ENCODE measurements around the gene AKR1C8. TPM values are rescaled to one million over a fixed set of nuclear protein-coding genes. Genes with fewer than 3 reads are reported as not detected.
"Not testable (repeated sequence)": the region's sequence is repeated elsewhere in the genome, so short reads cannot be mapped to it uniquely, and the experiment has no call there.

AKR1C8 gene
- 0.83 TPM for total RNA-seq
- long read RNA-seq, result 0 reads

DNA sequence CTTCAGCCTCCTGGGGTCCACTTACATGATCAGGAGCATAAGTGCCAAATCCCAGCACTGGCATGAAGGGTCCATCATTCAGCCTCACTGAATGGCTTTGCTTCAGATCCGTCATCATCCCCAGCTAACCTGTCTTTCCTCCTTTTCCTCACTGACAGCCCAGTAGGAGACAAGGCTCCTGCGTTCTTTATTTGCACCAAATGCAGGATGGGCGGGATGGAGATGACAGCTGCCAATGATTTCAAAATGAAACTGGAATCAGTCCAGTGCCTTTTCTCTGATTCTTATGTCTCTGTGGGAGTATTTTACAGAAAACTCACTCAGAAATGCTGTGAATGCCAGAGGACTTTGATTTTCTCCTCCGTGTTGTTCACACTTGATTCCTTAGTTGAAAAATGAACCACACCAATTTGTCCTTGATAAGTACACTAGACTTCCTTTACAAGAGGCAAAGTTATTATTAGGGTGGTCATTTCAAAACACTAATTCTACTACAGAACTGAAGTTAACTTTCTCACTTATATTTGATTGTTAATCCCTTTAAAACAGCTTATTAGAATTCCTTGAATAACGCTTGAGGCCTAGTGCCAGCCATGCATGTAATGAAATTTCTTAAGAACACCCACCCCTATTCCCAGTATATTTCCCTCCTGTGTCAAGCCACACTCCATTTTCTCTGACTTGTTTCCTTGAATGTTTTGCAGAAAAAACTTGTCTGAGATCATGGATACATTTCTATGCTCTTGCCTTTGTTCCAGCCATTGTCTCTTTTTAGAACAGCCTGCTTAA lies at the start of gene AKR1C8:
AKR1C8 (minus strand) TSS at position 164 of the 789 bp plus-strand sequence; CDS start at position 118, 46 bp downstream.
- H3K27ac ChIP-seq, result no peak within 1 kb of the TSS
- H3K9me3 ChIP-seq, result no peaks in the 10 kb centered on the region
- DNase-seq, result no peak
- H3K4me3 ChIP-seq, result no peak within 1 kb of the TSS
- ATAC-seq, result no peak
- intact Hi-C loops (cut with DNase I), result no loop called here
- H3K27me3 ChIP-seq (ENCODE audit: low read depth), result no peaks in the 10 kb centered on the region
- H3K36me3 ChIP-seq, result no peaks in the 10 kb centered on the region
- no peaks in the 10 kb centered on the region for H3K4me1 ChIP-seq
- TF ChIP-seq, protein P1, sequence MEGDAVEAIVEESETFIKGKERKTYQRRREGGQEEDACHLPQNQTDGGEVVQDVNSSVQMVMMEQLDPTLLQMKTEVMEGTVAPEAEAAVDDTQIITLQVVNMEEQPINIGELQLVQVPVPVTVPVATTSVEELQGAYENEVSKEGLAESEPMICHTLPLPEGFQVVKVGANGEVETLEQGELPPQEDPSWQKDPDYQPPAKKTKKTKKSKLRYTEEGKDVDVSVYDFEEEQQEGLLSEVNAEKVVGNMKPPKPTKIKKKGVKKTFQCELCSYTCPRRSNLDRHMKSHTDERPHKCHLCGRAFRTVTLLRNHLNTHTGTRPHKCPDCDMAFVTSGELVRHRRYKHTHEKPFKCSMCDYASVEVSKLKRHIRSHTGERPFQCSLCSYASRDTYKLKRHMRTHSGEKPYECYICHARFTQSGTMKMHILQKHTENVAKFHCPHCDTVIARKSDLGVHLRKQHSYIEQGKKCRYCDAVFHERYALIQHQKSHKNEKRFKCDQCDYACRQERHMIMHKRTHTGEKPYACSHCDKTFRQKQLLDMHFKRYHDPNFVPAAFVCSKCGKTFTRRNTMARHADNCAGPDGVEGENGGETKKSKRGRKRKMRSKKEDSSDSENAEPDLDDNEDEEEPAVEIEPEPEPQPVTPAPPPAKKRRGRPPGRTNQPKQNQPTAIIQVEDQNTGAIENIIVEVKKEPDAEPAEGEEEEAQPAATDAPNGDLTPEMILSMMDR (IDR thresholded peaks at IDR 0.05), result no peak

DNA sequence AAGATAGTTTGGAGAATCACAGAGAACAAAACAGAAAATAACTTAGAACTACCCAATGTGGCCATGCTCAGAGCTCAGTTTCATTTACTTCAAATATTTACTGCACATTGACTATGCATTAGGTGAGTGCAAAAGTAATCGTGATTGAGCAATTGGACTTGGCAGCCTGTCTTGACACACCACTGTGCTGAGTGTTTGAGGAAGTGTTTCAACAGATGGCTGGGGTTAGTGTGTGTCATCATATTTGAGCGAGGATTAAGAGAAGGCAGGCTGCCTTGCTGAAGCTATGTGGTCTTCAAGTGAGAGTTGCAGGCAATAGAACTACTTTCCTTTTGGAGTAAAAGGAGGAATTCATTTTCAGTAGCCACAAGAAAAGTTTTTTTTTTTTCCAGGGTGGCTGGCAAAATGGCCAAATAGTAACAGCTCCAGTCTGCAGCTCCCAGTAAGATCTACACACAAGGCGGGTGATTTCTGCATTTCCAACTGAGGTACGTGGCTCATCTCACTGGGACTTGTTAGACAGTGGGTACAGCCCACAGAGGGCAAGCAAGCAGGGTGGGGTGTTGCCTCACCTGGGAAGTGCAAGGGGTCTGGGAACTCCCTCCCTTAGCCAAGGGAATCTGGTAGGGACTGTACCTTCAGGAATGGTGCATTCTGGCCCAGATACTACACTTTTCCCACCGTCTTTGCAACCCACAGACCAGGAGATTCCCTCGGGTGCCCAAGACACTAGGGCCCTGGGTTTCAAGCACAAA lies 49.3 kb upstream of the AKR1C8 start:
- intact Hi-C loops (cut with DNase I), result no loop called here
- DNase-seq (no peak), ATAC-seq (peak; percentile 91)

DNA sequence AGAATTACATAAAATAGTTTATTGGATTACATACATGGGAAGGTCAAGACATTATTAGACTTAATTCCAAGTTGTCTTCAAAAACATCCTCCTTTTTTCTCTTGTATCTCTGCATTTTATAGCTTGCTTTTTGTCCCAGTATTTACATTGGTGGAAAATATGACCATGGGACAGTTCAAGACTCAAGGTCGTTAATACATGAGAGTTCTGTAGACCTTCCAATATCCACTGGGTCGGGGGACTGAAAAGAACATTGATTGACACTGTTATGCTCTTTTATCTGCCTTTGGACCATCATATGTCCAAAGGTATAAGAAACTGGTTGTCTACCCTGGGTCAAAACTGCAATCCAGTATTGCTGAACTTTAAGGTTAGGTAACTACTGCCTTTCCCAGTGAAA lies 48.4 kb upstream of the AKR1C8 start:
- H3K36me3 ChIP-seq, result no peaks in the 10 kb centered on the region
- H3K27ac ChIP-seq, result no peak overlapping the region
- no peak for DNase-seq
- TF ChIP-seq, protein P1 (IDR thresholded peaks at IDR 0.05), result no peak
- ATAC-seq, result no peak
- intact Hi-C loops (cut with DNase I), result no loop called here
- no peak overlapping the region for H3K4me3 ChIP-seq
- H3K27me3 ChIP-seq (ENCODE audit: low read depth), result no peaks in the 10 kb centered on the region
- no peaks in the 10 kb centered on the region for H3K9me3 ChIP-seq
- H3K4me1 ChIP-seq, result peaks cover 6% of the 10 kb centered on the region

More for the DNA sequence above, 49.3 kb upstream of the AKR1C8 start:
- Histone ChIP-seq H3K36me3 (no peaks in the 10 kb centered on the region), H3K4me3 (no peak overlapping the region), H3K9me3 (no peaks in the 10 kb centered on the region), H3K4me1 (peaks cover 6% of the 10 kb centered on the region), H3K27me3 (ENCODE audit: low read depth) (no peaks in the 10 kb centered on the region), H3K27ac (no peak overlapping the region)
- TF ChIP-seq, protein P1 (IDR thresholded peaks at IDR 0.05), result no peak

DNA sequence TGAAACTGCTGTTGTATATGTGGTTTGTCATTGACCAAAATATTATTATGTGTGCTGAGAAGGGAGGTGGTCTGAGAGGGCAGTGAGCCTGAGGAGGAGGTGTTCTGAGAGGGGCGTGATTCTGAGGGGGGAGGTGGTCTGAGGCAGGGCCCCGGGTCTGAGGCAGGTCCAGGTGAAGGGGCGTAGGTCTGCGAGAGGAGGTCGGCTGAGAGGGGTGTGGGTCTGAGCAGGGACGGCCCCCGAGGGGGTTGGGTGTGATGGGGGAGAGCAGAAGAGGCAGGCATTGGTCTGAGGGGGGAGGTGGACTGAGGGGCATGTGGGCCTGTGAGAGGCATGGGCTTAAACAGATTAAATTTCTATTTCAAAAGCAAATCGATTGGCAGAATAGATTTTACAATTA lies 44.1 kb upstream of the AKR1C8 start:
- Histone ChIP-seq H3K9me3 (no peaks in the 10 kb centered on the region), H3K4me3 (no peak overlapping the region), H3K27ac (no peak overlapping the region), H3K36me3 (no peaks in the 10 kb centered on the region), H3K4me1 (no peaks in the 10 kb centered on the region), H3K27me3 (ENCODE audit: low read depth) (no peaks in the 10 kb centered on the region)
- ATAC-seq, result no peak
- intact Hi-C loops (cut with DNase I), result no loop called here
- TF ChIP-seq, protein P1 (IDR thresholded peaks at IDR 0.05), result no peak
- no peak for DNase-seq

DNA sequence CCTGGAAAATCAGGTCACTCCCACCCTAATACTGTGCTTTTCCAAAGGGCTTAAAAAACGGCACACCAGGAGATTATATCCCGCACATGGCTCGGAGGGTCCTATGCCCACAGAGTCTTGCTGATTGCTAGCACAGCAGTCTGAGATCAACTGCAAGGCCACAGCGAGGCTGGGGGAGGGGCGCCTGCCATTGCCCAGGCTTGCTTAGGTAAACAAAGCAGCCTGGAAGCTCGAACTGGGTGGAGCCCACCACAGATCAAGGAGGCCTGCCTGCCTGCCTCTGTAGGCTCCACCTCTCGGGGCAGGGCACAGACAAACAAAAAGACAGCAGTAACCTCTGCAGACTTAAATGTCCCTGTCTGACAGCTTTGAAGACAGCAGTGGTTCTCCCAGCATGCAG lies 38.0 kb upstream of the AKR1C8 start:
- H3K27ac ChIP-seq; H3K27me3 ChIP-seq (ENCODE audit: low read depth); H3K4me1 ChIP-seq; H3K9me3 ChIP-seq; H3K36me3 ChIP-seq; H3K4me3 ChIP-seq; DNase-seq; ATAC-seq; intact Hi-C loops (cut with DNase I): not testable (repeated sequence)

DNA sequence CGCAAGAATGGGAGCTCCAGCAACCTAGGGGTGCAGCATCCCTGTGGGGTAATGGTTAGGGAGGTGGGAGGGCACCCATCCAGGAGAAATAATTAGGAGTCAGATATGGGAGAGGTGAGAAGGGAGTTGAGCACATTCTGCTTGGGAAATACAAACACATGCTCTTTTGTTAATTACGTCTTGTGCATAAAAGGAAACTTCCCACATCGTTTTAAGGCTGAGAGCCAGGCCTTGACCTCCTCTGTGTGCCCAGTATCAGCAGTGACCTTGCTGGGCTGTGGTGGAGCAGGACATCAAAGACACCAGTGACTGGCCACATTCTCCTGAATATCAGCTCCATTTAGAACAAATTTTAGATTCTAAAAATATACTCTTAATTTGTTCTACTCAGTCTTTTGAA lies 34.3 kb upstream of the AKR1C8 start:
- no peak for ATAC-seq
- H3K9me3 ChIP-seq, result no peaks in the 10 kb centered on the region
- H3K27ac ChIP-seq, result no peak overlapping the region
- no peak for DNase-seq
- TF ChIP-seq, protein P1 (IDR thresholded peaks at IDR 0.05), result no peak
- intact Hi-C loops (cut with DNase I), result no loop called here
- H3K36me3 ChIP-seq, result no peaks in the 10 kb centered on the region
- no peak overlapping the region for H3K4me3 ChIP-seq
- H3K27me3 ChIP-seq (ENCODE audit: low read depth), result no peaks in the 10 kb centered on the region
- no peaks in the 10 kb centered on the region for H3K4me1 ChIP-seq
